Astrocyte of the hippocampus (primary cell): Measurements from ENCODE around the gene TRAF4.
"Not testable (repeated sequence)": the region's sequence is repeated elsewhere in the genome, so short reads cannot be mapped to it uniquely, and the experiment has no call there.

Source experiments
- DNase-seq: peaks from one replicate; pipeline ENCODE4 v3.0.0; 2011; ENCODE audit warnings: low read depth, low spot score

The TRAF4 gene

DNA sequence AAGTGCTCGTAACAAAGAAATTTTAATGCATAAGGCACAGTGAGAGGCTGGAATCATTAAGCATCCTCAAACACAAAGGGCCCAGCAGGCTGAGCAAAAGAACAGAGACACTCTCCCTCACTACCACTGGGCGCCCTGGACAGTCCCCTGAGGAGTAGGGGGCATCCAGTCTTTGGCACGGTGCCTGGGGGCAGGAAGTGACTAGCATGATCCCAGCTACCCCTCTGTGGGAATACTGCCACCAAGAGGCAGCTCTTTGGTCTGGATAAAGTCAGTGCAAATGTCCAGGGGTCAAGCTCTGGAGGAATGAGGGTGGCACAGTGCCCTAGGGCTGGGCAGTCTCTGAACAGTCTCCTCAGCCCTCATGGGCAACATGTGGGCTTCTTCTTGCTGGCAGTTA is 29.5 kb upstream of the TRAF4 start:
- no peak for DNase-seq

DNA sequence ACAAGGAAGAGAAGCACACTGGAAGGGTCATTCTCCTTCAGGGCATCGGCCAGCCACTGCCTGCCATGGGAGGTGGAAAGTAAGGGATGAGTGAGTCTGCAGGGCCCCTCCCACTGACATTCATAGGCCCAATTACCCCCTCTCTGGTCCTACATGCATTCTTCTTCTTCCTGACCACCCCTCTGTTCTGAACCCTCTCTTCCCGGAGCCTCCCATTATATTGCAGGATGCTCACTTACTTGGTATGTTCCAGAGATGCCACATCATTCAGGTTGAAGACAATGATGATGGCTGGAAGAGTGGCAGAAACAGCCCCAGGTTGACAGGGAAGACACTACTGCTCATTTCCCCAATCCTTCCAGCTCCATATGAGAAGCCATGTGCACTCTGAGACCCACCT is 28.6 kb upstream of the TRAF4 start:
- no peak for DNase-seq

DNA sequence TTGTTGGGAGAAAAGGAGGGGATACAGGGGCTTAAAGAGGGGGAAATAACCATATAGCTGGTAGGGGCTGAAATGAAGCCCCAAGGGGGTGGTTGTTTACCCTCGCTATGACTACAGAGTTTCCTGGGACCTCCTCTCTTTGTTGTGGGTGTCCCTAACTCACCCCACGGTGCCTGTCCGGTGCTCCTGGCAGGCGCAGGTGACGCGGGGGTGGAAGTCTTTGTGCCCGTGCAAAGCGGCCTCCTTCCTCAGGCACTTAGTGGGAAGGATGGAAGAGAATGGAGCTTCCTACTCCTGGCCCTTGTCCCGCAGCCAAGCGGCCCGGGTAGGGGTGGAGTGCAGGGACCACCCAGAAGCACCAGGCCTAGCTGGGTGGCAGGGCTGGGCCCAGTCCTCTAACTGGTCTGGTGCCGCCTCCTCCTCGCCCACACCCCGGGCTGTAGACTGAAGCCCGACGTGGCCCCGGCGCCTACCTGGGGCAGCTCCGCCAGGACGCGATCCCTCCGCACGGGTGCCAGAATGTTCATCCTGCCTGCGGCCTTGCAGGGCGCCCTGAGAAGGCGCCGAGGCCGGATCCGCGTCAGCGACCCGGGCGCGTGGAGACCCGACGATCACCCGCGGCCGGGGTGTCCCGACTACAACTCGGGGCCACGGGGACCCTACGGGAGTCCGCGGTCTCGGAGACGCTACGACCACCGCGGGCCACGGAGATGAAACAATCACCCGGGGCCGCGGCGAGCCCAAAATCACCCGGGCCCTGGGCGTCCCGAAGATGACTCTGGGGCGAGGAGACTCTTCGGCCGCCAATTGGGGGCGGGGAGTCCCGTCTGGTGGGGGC is 26.9 kb upstream of the TRAF4 start:
- peak; percentile 69 for DNase-seq

DNA sequence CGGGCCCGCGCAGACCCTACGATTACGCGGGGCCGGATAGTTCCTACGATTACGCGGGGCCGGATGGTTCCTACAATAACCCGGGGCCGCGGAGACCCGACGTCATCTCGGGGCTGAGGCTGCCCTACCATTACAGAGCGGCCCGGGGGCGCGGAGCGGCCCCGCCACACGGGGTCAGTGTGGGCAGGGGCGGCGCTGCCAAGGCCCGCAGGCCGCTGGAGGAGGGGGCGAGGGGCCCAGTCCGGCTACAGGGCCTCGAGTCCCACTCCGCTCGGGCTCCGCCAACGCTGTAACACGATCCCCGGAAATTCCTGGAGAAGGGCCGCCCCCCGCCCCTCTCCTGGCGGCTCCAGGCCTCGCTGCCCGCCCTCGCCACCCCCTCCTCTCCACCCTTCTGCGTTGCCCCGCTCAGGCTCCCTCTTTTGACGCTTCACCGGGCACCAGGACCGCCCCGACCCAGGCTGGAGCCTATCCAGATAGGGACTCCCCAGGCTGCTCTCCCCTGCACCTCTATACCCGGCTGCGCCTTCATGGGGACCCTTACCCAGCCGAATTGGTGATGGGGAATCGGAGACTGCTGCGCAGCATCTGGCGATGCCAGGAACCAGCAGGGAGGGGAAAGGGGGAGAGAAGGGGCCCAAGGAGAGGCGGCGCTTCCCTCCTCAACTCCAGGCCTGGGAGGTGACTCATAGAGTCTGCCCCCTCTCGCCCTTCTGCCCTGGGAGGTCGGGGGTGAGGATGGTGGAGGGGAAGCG is 26.1 kb upstream of the TRAF4 start, which contains the start of gene RAB34:
RAB34 (minus strand) TSS at position 291 of the 755 bp plus-strand sequence. CDS start 602 bp downstream, outside the sequence.
- peak; percentile 97 for DNase-seq

DNA sequence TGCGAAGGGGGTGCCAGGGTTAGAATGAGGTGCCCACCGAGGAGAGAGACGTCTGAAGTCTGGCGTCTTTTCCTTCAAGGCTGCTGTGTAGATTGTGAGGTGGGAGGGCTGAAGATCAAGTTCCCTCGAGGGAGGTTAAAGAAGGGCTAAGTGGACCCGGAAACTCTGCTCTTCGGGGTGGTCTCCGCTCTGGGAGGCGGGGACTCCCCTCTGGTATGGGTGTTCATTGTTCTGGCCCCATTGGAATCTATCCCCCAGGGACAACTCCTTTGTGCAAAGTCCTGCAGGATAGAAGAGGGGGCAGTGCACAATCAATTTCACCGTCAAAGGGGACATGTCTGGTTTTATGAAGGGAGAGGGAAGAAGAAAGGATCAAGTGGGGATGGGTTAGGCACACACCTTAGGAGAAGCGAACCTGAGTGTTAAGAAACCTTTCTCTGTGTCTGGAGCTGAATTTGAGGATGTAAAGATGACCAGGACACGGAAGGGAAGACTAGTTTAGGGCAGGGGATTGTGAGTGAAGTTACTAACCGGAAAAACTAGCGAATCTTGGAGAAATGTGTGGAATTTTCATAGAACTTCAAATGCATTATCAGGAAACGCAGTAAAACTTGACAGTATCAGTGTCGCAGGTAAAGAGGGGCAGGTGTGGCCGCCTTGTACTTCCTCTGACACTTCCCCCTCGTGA is 25.3 kb upstream of the TRAF4 start:
- DNase-seq, result no peak

DNA sequence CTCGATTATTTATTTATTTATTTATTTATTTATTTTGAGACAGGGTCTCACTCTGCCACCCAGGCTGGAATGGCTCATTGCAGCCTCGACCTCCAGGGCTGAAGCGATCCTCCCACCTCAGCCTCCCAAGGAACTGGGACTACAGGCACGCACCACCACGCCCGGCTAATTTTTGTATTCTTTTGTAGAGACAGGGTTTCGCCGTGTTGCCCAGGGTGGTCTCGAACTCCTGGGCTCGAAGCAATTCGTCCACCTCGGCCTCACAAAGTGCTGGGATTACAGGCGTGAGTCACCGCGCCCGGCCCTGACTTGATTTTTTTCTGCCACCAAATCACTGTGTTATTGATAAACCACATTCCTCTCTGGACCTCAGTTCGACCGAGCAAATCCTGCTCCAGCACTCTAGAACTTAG is 24.8 kb upstream of the TRAF4 start:
- no peak for DNase-seq

DNA sequence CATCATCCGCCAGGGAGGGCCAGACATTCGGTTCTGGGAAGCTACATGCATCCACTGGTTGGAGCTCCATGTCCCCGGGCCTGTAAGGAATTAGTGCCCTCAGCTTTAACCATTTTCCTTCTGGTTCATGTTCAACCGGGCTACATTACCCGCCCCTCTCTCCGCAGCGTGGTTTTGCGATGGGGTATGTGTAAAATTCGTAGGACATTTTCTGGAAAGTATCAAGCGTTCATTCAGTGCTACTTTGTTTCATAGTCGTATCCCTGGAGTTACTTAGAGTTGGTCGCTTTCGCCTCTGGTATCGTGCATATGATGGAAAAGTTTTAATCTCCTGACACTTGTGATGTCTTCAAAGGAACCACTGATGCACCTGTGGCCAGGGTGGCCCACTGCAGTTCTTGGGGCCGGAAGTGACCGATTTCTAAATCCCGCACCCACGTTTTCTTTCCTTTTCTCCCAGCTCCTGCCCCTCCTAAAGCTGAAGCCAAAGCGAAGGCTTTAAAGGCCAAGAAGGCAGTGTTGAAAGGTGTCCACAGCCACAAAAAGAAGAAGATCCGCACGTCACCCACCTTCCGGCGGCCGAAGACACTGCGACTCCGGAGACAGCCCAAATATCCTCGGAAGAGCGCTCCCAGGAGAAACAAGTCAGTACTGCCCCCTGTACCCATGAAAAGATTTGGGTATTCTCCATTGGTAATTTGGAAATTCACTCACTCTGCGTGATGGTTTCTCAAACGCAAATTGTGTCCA is 23.4 kb upstream of the TRAF4 start:
- DNase-seq, result no peak

DNA sequence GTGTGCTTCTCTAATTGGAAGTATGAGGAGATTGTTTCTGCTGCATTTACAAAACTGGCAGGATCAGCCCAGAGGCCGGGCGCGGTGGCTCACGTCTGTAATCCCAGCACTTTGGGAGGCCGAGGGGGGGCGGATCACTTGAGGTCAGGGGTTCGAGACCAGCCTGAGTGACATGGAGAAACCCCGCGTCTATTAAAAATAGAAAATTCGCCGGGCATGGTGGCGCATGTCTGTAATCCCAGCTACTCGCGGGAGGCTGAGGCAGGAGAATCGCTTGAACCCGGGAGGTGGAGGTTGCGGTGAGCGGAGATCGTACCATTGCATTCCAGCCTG is 22.8 kb upstream of the TRAF4 start:
- not testable (repeated sequence) for DNase-seq

DNA sequence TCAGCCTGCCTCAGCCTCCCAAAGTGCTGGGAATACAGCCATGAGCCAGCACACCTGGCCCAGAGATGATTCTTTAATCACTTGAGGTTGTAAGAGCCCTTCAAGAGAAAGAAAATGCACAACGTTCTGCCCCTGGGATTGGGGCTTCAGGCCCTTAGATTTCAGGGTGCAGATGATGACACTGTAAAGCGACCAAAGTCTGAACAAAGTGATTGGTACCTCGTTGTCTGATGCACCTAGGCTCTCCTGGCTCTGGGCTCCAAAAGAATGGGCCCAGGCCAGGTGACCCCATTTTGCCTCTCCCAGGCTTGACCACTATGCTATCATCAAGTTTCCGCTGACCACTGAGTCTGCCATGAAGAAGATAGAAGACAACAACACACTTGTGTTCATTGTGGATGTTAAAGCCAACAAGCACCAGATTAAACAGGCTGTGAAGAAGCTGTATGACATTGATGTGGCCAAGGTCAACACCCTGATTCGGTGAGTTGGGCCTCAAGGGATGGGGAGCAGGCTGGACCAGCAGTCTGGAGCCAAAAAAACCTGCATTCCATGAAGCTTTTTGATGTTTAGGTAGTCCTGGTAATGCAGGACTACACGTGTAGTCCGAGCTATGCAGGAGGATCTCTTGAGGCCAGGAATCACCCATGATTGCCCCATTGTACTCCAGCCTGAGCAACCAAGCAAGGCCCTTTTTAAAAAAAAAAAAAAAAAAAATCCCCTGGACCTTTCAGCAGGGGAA is 21.2 kb upstream of the TRAF4 start:
- DNase-seq, result no peak

DNA sequence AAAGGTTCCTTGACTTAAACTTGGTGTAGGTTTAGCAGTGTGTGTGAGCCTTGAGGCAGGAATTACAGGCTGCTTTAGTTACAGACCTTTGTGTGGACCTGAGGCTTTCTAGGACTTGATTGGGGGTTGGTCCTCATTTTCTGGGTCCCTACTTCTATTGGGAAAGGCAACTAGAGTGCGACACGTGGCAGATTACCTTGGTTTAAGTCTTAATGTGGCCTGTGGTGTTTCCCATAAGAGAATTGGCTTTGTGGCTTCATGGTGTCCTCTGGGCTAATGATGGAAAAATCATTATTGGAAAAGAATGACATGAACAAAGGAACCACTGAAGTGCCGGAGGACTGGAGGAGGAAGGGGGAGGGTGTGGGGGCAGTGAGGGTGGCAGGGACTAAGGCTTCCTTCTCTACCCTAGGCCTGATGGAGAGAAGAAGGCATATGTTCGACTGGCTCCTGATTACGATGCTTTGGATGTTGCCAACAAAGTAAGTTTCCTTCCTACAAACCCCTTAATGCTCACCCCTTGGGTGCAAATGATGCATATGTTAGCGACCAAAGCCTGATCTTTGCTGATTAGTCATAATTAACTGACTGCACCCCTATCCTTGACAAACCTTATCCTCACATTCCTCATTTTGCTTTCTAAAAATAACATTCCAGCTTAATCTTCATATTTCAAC is 20.5 kb upstream of the TRAF4 start:
- DNase-seq, result no peak

DNA sequence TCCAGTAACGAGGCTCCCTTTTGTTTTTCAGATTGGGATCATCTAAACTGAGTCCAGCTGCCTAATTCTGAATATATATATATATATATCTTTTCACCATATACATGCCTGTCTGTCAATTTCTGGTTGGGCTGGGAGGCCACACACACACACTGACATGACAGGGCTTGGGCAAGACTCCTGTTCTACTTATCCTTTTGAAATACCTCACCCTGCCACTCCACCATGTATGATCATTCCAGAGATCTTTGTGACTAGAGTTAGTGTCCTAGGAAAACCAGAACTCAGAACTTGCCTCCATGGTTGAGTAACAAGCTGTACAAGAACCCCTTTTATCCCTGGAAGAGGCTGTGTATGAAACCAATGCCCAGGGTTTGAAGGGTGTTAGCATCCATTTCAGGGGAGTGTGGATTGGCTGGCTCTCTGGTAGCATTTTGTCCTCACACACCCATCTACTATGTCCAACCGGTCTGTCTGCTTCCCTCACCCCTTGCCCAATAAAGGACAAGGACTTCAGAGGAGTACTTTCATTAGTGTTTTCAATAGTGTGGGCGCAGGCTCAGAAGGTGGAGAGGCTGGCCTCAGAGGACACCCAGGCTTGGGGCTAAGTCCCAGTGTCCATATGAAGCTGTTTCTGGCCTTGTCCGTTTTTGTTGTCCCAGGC is 19.8 kb upstream of the TRAF4 start:
- not testable (repeated sequence) for DNase-seq

DNA sequence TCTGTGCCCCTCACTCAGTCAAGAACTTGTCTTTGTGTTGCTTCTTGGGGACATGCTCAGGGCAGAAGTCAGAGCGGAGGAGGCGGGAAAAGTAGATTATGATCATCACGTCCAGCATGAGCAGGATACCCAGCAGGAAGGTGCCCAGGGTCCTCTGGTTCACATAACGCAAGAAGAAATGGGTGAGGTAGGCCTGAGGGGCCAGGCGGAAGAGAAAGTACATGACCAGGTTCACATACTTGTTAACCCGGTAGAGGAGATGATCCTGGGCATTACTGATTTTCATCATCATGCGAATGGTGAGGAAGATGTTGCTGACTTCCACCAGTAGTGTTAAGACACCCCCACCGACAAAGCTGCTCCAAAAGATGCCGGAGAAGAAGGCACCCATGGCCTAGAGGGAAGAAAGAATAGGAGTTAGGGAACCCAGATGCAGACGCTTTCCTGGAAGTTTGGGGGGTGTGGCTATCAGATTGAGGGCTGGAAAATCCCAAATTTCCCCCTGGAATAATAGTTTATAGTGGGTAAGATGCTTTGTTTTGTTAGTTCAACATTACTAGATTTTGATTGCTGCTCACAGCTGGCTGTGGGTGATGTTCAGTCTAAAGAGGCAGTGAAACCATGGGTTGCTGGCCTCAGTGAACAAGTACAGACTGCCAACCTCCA is 19.2 kb upstream of the TRAF4 start:
- no peak for DNase-seq

DNA sequence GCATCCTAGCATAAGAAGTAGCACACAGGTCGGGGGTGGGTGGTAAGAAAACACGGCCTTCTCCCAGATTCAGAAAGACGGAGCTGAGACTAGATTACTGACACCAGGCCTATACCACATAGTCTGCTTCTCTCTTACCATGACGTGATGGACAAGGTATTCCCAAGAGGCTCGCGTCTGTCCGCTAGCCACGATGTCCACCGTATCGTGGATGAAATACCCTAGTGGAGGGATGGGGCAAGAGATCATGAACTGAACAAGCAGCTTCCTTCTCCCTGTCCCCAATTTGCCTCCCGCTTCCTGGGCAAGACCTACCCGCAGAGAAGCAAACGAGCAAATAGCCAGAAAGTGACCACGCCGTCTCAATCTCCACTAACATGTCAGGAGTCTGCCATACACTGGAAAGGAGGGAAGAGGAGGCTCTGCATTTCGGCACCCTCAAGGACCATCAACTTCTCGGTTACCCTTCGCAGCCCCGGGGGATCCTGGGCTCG is 18.6 kb upstream of the TRAF4 start:
- peak; percentile 59 for DNase-seq

DNA sequence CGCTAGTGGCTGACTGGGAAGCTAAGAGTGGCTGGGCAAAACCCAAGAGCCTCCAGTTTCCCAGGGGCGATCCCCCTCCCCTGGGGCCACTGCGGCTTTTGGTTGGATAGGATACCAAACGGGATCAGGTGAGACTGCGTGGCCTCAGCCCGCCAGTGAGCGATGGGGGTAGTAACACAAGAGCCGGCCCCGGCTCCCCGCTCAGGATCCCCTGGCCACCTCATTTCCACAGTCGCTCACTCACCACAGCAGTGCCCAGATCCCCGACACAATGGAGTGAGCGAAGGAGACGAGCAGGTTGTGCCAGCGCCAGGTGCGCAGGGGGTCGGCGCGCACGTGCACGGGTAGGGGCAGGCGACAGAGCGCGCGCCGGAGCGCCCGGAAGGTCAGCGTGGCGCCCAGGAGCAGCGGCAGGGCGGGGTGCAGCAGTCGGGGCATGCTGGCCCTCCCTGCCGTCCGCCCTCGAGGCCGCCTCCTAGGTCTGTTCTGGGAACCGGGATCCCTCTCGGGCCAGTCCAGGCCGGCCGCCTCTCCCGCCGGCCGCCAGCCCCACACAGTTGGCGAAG is 18.1 kb upstream of the TRAF4 start:
- DNase-seq, result peak; percentile 83

DNA sequence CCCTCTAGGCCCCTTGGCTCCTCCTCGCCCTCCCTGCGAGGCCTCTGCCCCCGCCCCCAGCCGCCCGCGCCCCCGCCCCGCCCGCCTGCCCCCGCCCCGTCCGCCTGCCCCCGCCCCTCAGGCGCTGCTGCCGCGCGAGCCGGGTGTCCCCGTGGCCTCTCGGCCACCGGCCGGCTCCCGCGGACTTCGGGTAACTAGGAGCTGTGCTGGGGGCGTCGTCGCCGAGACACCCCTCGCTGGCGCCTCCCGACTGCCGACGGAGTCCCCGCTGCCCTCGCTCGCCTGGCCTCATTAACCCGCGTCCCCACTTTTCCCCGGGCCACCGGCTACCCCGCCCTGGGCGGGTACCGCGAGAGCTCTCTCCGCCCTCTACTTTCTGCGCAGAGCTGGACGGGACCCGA is 17.6 kb upstream of the TRAF4 start, which contains the start of gene TLCD1:
TLCD1 (minus strand) TSS at position 8 of the 401 bp plus-strand sequence. CDS start 136 bp downstream, outside the sequence.
- DNase-seq, result peak; percentile 81

DNA sequence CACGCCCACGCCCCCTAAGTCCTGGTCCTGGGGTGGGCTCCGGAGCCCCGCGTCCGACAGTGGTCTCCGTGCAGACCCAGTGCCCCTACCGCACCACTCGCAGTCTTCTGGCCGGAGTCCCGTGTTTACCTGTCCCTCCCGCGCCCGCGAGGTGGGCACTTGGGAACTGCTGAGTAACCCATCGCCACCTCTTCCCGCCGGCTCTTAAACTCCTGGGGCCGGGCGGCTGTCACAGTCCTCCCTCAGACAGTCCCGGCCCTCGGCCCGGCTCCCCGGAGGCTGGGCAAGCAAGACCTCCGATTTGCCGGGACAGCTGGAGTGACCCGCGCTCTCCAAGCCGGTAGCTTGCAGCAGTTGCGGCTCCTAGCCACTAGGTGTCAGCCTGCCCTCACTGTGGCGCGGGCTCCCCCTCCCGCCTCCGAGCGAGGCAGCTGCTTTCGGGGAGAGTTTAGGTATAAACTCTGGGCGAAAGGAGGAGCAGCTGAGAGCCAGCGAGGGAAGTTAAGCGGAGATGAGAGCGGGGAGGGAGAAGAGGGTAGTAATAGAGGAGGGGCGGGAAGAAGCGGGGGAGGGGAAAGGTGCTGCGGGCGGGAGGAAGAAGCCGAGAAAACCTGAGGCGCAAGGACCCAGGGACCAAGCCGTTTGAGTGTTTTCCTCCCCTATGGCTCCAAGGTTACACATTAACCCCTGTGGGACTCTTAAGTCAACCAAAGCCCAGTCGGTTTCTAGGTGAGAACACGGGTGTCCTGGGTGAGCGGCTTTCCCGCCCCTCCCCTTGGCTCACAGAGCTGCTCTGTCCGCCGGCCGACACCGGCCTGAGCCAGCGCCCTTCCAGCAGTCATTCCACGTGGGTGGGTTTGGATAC is 17.0 kb upstream of the TRAF4 start:
- peak; percentile 98 for DNase-seq

DNA sequence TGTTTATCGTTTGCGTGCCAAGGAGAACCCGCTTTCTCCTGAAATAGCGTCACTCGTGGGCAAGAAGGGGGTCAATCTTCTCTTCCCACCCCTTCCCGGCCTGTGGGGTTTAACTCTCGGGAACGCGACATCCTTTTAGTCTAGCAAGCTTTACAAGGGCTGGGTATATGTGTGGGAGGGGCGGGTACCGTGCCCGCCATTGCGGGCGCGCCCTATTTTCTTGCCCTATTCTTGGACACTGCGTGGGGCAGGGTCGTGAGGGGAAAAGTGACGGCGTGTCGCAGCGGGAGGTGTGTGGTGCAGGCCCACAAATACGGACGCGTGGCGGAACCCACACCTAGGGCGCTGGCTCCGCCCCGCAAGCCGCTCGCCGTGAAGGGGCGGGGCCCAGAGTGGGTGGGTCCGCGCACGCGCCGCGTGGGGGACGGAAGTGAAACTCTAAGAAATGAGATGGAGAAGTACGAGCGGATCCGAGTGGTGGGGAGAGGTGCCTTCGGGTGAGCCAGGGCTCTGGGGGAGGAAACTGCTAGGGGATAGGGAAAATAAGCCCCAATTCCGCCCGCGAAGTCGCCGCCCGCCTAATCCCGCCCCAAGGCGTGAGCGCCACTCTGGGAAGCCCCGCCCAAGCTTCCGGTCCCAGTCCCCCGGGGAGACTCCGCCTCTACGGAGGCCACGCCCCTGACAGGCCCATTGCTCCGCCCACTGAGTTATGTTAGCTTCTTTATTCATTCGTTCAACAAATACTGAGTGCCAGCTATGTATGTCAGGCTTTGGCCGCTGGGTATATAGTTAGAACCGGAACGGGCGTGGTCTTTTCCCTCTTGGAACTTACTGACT is 15.2 kb upstream of the TRAF4 start, which contains the start of gene NEK8:
NEK8 (plus strand) TSS at position 425 of the 837 bp plus-strand sequence; CDS start at position 451, 26 bp downstream.
- peak; percentile 96 for DNase-seq
